Natural killer cell (primary cell): ENCODE data around the gene MALL. TPM values are rescaled to one million over a fixed set of nuclear protein-coding genes. Genes with fewer than 3 reads are reported as not detected.

Experiments used
- ATAC-seq, 3 donors: fragments of 150-1000 bp in 2 of 3; fragments of 200-7000 bp in 1 of 3; cut with Tn5 transposase; 1 replicate in 1 of 3; 2 replicates in 2 of 3; pipeline ENCODE4 v1.10.0; 2021; ENCODE audit warnings: mild to moderate bottlenecking in 2 of 3, moderate library complexity in 2 of 3
- DNase-seq, 2 donors: peaks; one replicate each; pipeline versions ENCODE4 v3.0.0 to v3.0.0-alpha.2; 2013 to 2021; ENCODE audit warnings: mixed read lengths in 1 of 2
- H3K27ac ChIP-seq: one replicate; pipeline ENCODE4 v1.5.1; 2013; ENCODE audit warnings: mild to moderate bottlenecking, low read length
- H3K27me3 ChIP-seq: one replicate; pipeline ENCODE4 v1.6.1; 2013; ENCODE audit warnings: low read length; ENCODE audit not compliant: control insufficient read depth, insufficient read depth
- H3K36me3 ChIP-seq: one replicate; pipeline ENCODE4 v1.6.1; 2013; ENCODE audit warnings: low read length; ENCODE audit not compliant: control insufficient read depth, insufficient read depth
- H3K4me1 ChIP-seq: one replicate; pipeline ENCODE4 v1.6.1; 2013; ENCODE audit warnings: low read length; ENCODE audit not compliant: control insufficient read depth, insufficient read depth
- H3K4me3 ChIP-seq: one replicate; pipeline ENCODE4 v1.5.1; 2013; ENCODE audit warnings: low read length
- H3K9me3 ChIP-seq: one replicate; pipeline ENCODE4 v1.6.1; 2013; ENCODE audit warnings: low read length; ENCODE audit not compliant: control insufficient read depth, insufficient read depth
- H3K27ac Mint-ChIP-seq, 2 donors: one replicate each; pipeline ENCODE4 v1.8.0; 2022; ENCODE audit warnings: mild to moderate bottlenecking in 2 of 2, mixed read lengths in 2 of 2, moderate library complexity in 1 of 2
- H3K27me3 Mint-ChIP-seq, 2 donors: one replicate each; pipeline ENCODE4 v1.8.0; 2022; ENCODE audit warnings: low read depth in 2 of 2, mixed read lengths in 2 of 2
- H3K36me3 Mint-ChIP-seq: one replicate; pipeline ENCODE4 v1.8.0; 2022; ENCODE audit warnings: mixed read lengths
- H3K4me1 Mint-ChIP-seq, 2 donors: one replicate each; pipeline ENCODE4 v1.8.0; 2022; ENCODE audit warnings: mixed read lengths in 2 of 2
- H3K4me3 Mint-ChIP-seq: one replicate; pipeline ENCODE4 v1.8.0; 2022; ENCODE audit warnings: mild to moderate bottlenecking, moderate library complexity, mixed read lengths
- H3K9me3 Mint-ChIP-seq, 2 donors: one replicate each; pipeline ENCODE4 v1.8.0; 2022; ENCODE audit warnings: mixed read lengths in 2 of 2
- CTCF ChIP-seq: fragments of 200-600 bp; IDR thresholded peaks from one replicate; pipeline ENCODE4 v1.8.0; 2022; ENCODE audit warnings: antibody characterized with exemption
- WGBS: methylation state at CpG from one replicate; pipeline ENCODE4 v1.1.7; 2013; ENCODE audit warnings: missing lambda C conversion rate; ENCODE audit not compliant: insufficient coverage; 5-methylcytosine and 5-hydroxymethylcytosine counted together
- intact Hi-C: fragments of 100-400 bp; cut with micrococcal nuclease; formaldehyde crosslinking; loops from one replicate; pipeline ENCODE4 v1.14.2; 2022
- total RNA-seq, 4 donors: library from RNA; stranded (reverse); fragments of 120-200 nt in 1 of 4; gene quantifications; one replicate each; pipeline versions ENCODE4 v1.2.3 to v1.2.4, GENCODE V29; 2013 to 2022

The MALL gene
- total RNA-seq, 3 donors from 2014 or later (not counting 1 experiment from before 2014, with no cell fraction given) = not detected

DNA sequence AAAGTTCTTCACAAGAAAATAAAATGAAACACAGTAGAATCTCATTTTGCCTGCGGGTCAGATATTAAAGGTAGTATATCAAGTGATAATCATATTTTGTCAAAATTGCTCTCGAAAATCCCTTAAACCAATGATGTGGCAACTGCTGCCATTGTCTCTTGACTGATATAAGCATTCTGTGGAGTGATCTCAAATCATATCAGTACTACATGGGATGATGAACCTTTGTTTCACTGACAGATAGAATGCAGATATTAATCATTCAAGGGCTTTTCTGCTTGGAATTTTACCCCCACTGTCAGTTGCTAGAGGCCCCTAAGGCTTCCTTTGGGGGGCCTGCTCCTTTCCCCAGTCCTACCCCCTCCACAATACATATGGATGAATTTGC, 31.3 kb upstream of the MALL start:
- Mint-ChIP-seq H3K4me1 (no peaks in the 10 kb centered on the region), H3K9me3 (no peaks in the 10 kb centered on the region), H3K27me3 (peaks cover 5 to 23% of the 10 kb centered on the region in 2 donors), H3K36me3 (no peaks in the 10 kb centered on the region), H3K4me3 (no peak overlapping the region), H3K27ac (no peak overlapping the region)
- Histone ChIP-seq H3K27ac (no peak overlapping the region), H3K4me3 (no peak overlapping the region), H3K36me3 (no peaks in the 10 kb centered on the region), H3K4me1 (no peaks in the 10 kb centered on the region), H3K27me3 (no peaks in the 10 kb centered on the region), H3K9me3 (no peaks in the 10 kb centered on the region)
- ATAC-seq (no peak), DNase-seq (no peak)
- no peak for TF ChIP-seq CTCF
- intact Hi-C loops = no loop called here
- 93% methylated on average over 2 of the region's 2 CpGs for WGBS

DNA sequence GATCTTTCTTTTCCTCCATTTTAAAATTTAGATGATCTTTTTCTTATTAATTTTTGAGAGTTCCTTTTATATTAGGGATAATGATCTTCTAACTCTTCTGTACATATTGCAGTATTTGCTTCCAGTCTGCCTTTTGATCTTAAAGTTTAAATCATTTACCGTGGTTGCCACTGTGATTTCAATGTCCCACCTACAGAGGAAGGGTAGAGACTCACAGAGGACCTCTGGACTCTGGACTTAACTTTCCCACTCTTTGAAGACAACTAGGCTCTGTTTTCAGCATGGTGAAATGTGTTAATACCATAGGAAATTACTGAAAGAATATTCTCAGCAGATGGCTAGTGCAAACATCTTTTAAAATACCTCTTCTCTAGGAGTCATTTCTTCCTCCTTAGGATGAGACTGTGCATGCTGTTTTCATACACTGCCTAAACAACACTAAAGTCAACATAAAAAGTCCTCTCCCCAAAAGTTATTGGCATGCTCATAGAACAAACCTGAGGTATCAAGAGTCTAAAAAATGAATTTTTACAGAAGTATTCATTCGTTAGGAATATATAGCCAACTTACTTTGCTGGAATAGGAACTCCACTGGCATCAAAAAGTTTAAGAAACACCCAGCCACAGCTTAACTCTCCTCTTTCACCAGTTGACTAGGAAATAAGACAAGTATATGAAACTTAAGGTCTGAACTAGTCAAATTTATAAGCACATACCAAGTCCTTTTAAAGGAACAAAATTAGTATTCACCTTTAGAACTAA, 30.7 kb upstream of the MALL start:
- H3K36me3 Mint-ChIP-seq = no peaks in the 10 kb centered on the region
- TF ChIP-seq CTCF = no peak

DNA sequence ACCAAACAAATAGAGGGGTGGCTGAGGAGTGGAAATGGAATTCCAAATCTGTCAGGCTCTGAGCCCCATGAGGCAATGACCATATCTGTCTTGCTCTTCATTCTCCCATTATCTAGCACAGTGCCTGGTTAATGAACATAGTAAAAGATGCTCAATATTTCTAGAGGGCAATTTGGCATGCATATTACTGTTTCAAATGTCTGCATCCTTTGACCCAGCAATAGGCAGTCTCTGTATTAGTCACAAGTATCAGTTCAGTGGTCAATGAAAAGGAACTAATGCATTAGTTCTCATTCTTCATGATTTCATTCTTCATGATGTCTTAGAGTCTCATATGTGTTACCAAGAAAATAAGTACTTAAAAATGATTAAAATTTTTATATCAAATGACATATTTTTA, 28.4 kb upstream of the MALL start:
- Mint-ChIP-seq H3K27me3 (peaks cover 5 to 23% of the 10 kb centered on the region in 2 donors), H3K36me3 (no peaks in the 10 kb centered on the region), H3K27ac (no peak overlapping the region), H3K4me1 (no peaks in the 10 kb centered on the region), H3K9me3 (no peaks in the 10 kb centered on the region), H3K4me3 (no peak overlapping the region)
- no peaks in the 10 kb centered on the region for H3K27me3 ChIP-seq
- ATAC-seq (no peak), DNase-seq (no peak)
- no peak for TF ChIP-seq CTCF
- no peak overlapping the region for H3K27ac ChIP-seq
- H3K9me3 ChIP-seq = no peaks in the 10 kb centered on the region
- H3K36me3 ChIP-seq = no peaks in the 10 kb centered on the region
- no peak overlapping the region for H3K4me3 ChIP-seq
- H3K4me1 ChIP-seq = no peaks in the 10 kb centered on the region
- intact Hi-C loops = no loop called here

More for the DNA sequence above, 30.7 kb upstream of the MALL start:
- DNase-seq (no peak), ATAC-seq (no peak)
- Histone ChIP-seq H3K9me3 (no peaks in the 10 kb centered on the region), H3K27me3 (no peaks in the 10 kb centered on the region), H3K4me3 (no peak overlapping the region), H3K27ac (no peak overlapping the region), H3K36me3 (no peaks in the 10 kb centered on the region), H3K4me1 (no peaks in the 10 kb centered on the region)
- H3K4me3 Mint-ChIP-seq = no peak overlapping the region
- peaks cover 5 to 23% of the 10 kb centered on the region in 2 donors for H3K27me3 Mint-ChIP-seq
- no peak overlapping the region for H3K27ac Mint-ChIP-seq
- intact Hi-C loops = no loop called here
- H3K4me1 Mint-ChIP-seq = no peaks in the 10 kb centered on the region
- 73% methylated on average over 2 of the region's 2 CpGs for WGBS
- H3K9me3 Mint-ChIP-seq = no peaks in the 10 kb centered on the region

DNA sequence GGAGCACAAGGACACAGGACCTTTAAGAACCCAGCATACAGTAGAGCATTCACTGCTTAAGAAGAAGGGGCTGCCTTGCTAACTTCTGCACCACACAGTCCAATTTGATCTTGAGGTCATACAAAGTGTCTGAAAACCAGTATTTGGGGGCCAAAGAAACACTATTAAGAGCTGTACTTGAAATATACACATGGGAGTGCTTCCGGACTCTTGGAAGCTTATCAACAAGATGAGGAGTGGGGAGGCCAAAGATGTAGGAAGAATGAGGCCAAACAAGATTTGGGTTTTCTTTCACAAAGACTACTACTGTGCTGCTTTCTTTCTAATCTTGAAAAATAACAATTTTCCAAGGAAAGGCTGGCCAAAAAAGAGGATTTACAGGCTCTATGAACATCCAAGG, 24.8 kb upstream of the MALL start:
- no peak overlapping the region for H3K27ac ChIP-seq
- no peak overlapping the region for H3K27ac Mint-ChIP-seq
- DNase-seq (no peak), ATAC-seq (no peak)
- no peaks in the 10 kb centered on the region for H3K9me3 Mint-ChIP-seq
- H3K9me3 ChIP-seq = no peaks in the 10 kb centered on the region
- H3K4me3 Mint-ChIP-seq = no peak overlapping the region
- WGBS = 100% methylated on average over 1 of the region's 1 CpG
- no peaks in the 10 kb centered on the region for H3K4me1 ChIP-seq
- H3K27me3 Mint-ChIP-seq = peaks cover 0 to 5% of the 10 kb centered on the region in 2 donors
- H3K36me3 Mint-ChIP-seq = no peaks in the 10 kb centered on the region
- H3K4me1 Mint-ChIP-seq = no peaks in the 10 kb centered on the region
- TF ChIP-seq CTCF = no peak
- H3K36me3 ChIP-seq = no peaks in the 10 kb centered on the region
- no peaks in the 10 kb centered on the region for H3K27me3 ChIP-seq
- H3K4me3 ChIP-seq = no peak overlapping the region
- intact Hi-C loops = no loop called here
